Measurements from ENCODE around the gene CDC40.
"Not testable (repeated sequence)": the region's sequence is repeated elsewhere in the genome, so short reads cannot be mapped to it uniquely, and the experiment has no call there.

Gene CDC40

GRCh38 chr6:110201151-110201884 lies 21.1 kb downstream of the CDC40 start:
- DNase-seq = no peak

- DNase-seq = no peak
Observed at GRCh38 chr6:110207652-110208051, 27.4 kb downstream of the CDC40 start.

- no peak for DNase-seq
Observed at GRCh38 chr6:110211753-110212152, 31.5 kb downstream of the CDC40 start.

GRCh38 chr6:110214338-110214737 lies 34.1 kb downstream of the CDC40 start:
- DNase-seq = no peak

- DNase-seq = no peak
Observed at GRCh38 chr6:110216140-110216539, 35.9 kb downstream of the CDC40 start.

GRCh38 chr6:110217266-110217665 lies 37.0 kb downstream of the CDC40 start:
- no peak for DNase-seq

- no peak for DNase-seq
Observed at GRCh38 chr6:110221738-110222137, 41.5 kb downstream of the CDC40 start.

- no peak for DNase-seq
Observed at GRCh38 chr6:110226261-110226660, 46.0 kb downstream of the CDC40 start.

- DNase-seq = no peak
Observed at GRCh38 chr6:110232450-110232849, 52.2 kb downstream of the CDC40 start.

- DNase-seq = peak in 1 of 5 donors; percentile 49
Observed at GRCh38 chr6:110233770-110234374, 53.6 kb downstream of the CDC40 start.

GRCh38 chr6:110236007-110236406 lies 55.8 kb downstream of the CDC40 start:
- not testable (repeated sequence) for DNase-seq

- no peak for DNase-seq
Observed at GRCh38 chr6:110239526-110240274, 59.5 kb downstream of the CDC40 start.

- DNase-seq = not testable (repeated sequence)
Observed at GRCh38 chr6:110244621-110245020, 64.4 kb downstream of the CDC40 start.

- DNase-seq = no peak
Observed at GRCh38 chr6:110246378-110246777, 66.2 kb downstream of the CDC40 start.

GRCh38 chr6:110246900-110247546 lies 66.8 kb downstream of the CDC40 start:
- no peak for DNase-seq

- no peak for DNase-seq
Observed at GRCh38 chr6:110250058-110250457, 69.8 kb downstream of the CDC40 start.

GRCh38 chr6:110250838-110251237 lies 70.6 kb downstream of the CDC40 start:
- no peak for DNase-seq

GRCh38 chr6:110255211-110255750 lies 75.1 kb downstream of the CDC40 start:
- peak in 1 of 5 donors; percentile 2 for DNase-seq

GRCh38 chr6:110256366-110256765 lies 76.1 kb downstream of the CDC40 start:
- no peak for DNase-seq

GRCh38 chr6:110265273-110265672 lies 85.0 kb downstream of the CDC40 start:
- no peak for DNase-seq

GRCh38 chr6:110266996-110267395 lies 86.8 kb downstream of the CDC40 start:
- DNase-seq = no peak

GRCh38 chr6:110269623-110270022 lies 89.4 kb downstream of the CDC40 start:
- DNase-seq = no peak

GRCh38 chr6:110270165-110270564 lies 89.9 kb downstream of the CDC40 start:
- no peak for DNase-seq
